Psoas muscle (tissue), 8 donors: ENCODE results near the gene NUP35. TPM values are rescaled to one million over a fixed set of nuclear protein-coding genes. Genes with fewer than 3 reads are reported as not detected.

ENCODE experiments used
- ATAC-seq, 4 donors: fragments of 200-7000 bp; cut with Tn5 transposase; one replicate each; pipeline ENCODE4 v1.9.1; 2020; ENCODE audit warnings: moderate library complexity in 3 of 4, mild to moderate bottlenecking in 2 of 4
- DNase-seq, 2 donors: peaks; one replicate each; pipeline ENCODE4 v3.0.0-alpha.2; 2020
- H3K27ac ChIP-seq: fragments of 200-600 bp; one replicate; pipeline ENCODE4 v1.8.0; 2022
- H3K27me3 ChIP-seq, 3 donors: fragments of 200-600 bp in 1 of 3; one replicate each; pipeline versions ENCODE4 v1.6.1 to v1.8.0; 2013 to 2022; ENCODE audit warnings: low read length in 2 of 3, mild to moderate bottlenecking in 2 of 3, moderate library complexity in 1 of 3; ENCODE audit not compliant: insufficient read depth in 3 of 3
- H3K36me3 ChIP-seq, 2 donors: fragments of 200-600 bp in 1 of 2; one replicate each; pipeline versions ENCODE4 v1.6.1 to v1.8.0; 2013 to 2022; ENCODE audit warnings: low read depth in 1 of 2, mild to moderate bottlenecking in 1 of 2, moderate library complexity in 1 of 2; ENCODE audit not compliant: insufficient read depth in 1 of 2
- H3K4me1 ChIP-seq: fragments of 200-600 bp; one replicate; pipeline ENCODE4 v1.8.0; 2022
- H3K4me3 ChIP-seq: fragments of 200-600 bp; one replicate; pipeline ENCODE4 v1.8.0; 2022; ENCODE audit warnings: mild to moderate bottlenecking
- H3K9me3 ChIP-seq: fragments of 200-600 bp; one replicate; pipeline ENCODE4 v1.8.0; 2022
- WGBS, 3 donors: extraction: QIAGEN DNeasy Blood & Tissue Kit; methylation state at CpG; one replicate each; pipeline versions ENCODE4 v1.1.6 to v1.1.7; 2013; 5-methylcytosine and 5-hydroxymethylcytosine counted together
- intact Hi-C, 2 donors: fragments of 100-400 bp; cut with DNase I; formaldehyde crosslinking; loops; one replicate each; pipeline versions ENCODE4 v1.11.0 to v1.14.2; 2022
- long read RNA-seq, 2 donors: library from polyadenylated mRNA; unstranded; transcript quantifications; one replicate each; pipeline ENCODE4 v2.0.0, GENCODE V29; 2021
- polyA plus RNA-seq, 3 donors: library from polyadenylated mRNA; stranded (reverse); fragments of 200-250 nt; gene quantifications; one replicate each; pipeline ENCODE4 v1.2.3, GENCODE V29; 2013
- total RNA-seq, 4 donors: library from RNA; stranded (reverse); fragmentation: NEBNext Ultra II Directional in 2 of 4; extraction: Animal tissue kit (Norgen Biotek cat#: 25700) in 2 of 4; gene quantifications; one replicate each; pipeline versions ENCODE4 v1.2.1 to v1.2.4, GENCODE V29; 2021 to 2023
- TF ChIP-seq, protein P1 (sequence below): fragments of 200-600 bp; IDR thresholded peaks from one replicate; pipeline ENCODE4 v1.8.0; 2022; ENCODE audit warnings: antibody characterized with exemption
- donor health status: healthy with polysubstance abuse.
- donor health status: DM: no; HTN: no; CAD: no; lungs with moderate emphysema.
- donor health status: Bipolar disorder and iron deficiency.
- donor health status: healthy.
- donor health status: DM: yes; HTN: yes; CAD: no.
- donor health status: DM: no; HTN: no; CAD: no.
- donor health status: DM: no; HTN: no; CAD: no.
- donor health status: DM: yes; HTN: yes; CAD: no.

Gene NUP35
- total RNA-seq (1 to 10 TPM; 5.1 to 9.0 (median 6.9) TPM), polyA plus RNA-seq (10 to 100 TPM in 1 of 3 donors, 1 to 10 TPM in 2; 8.3 to 11.9 (median 9.0) TPM)
- long read RNA-seq, donor 1, transcript NUP35-201 (9 exons, 1,633 nt), result major isoform, 9 of 10 reads
- long read RNA-seq, donor 1, partial matches to known transcripts, result 0 of 10 reads
- long read RNA-seq, donor 1, other reads (novel, unspliced or antisense), result 1 of 10 reads
- long read RNA-seq, donor 2, transcript NUP35-201 (9 exons, 1,633 nt), result major isoform, 9 of 9 reads
- long read RNA-seq, donor 2, partial matches to known transcripts, result 0 of 9 reads
- long read RNA-seq, donor 2, other reads (novel, unspliced or antisense), result 0 of 9 reads

DNA sequence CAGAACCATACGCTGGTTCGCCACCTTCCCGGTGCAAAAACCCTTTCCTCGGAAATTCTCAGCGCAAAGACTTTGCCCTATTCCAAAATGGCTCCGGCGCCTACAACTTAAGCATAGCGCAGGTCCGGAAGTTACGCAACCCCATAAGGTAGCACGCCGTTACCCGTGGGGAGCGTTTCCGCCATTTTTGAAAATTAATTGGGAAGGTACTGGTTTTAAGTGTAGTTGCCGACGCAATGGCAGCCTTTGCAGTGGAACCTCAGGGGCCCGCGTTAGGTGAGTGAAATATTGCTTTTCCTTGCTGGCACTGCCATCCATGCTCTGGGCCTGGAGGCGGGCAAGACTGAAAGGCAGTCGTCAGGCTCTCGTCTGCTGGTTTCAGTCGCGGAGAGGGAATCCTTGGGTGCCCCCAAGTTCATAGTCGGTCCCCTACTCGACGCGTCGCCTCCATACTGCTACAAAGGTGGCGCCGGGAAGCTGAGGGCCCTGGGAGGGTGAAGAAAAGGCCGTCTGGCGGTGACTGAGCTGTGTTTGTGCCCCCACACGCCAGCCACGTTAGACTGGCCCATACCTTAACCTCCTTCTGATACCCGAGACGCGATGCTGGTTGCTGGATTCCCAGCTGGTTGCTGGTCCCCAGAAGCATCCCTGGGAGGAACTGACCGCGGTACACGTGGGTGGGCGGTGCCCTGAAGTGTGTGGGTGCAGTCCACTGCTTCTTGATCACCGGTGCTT, at the start of gene NUP35:
TSS of gene NUP35 (plus strand) at position 222 of the 735 bp plus-strand sequence. CDS start at position 237, 15 bp downstream.
- peak within 1 kb of the TSS; percentile 87 for H3K27ac ChIP-seq
- DNase-seq (peak; percentile 76 to 86), ATAC-seq (peak; percentile 95 to 99 (median 98))
- intact Hi-C loops, result loop anchor here in 1 of 2 donors (5.0 kb wide), 1 partner anchor 42 kb away; no protein-coding TSS in a partner anchor
- no peaks in the 10 kb centered on the region for H3K9me3 ChIP-seq
- peaks cover 0 to 9% of the 10 kb centered on the region in 2 donors for H3K36me3 ChIP-seq
- TF ChIP-seq, protein P1, sequence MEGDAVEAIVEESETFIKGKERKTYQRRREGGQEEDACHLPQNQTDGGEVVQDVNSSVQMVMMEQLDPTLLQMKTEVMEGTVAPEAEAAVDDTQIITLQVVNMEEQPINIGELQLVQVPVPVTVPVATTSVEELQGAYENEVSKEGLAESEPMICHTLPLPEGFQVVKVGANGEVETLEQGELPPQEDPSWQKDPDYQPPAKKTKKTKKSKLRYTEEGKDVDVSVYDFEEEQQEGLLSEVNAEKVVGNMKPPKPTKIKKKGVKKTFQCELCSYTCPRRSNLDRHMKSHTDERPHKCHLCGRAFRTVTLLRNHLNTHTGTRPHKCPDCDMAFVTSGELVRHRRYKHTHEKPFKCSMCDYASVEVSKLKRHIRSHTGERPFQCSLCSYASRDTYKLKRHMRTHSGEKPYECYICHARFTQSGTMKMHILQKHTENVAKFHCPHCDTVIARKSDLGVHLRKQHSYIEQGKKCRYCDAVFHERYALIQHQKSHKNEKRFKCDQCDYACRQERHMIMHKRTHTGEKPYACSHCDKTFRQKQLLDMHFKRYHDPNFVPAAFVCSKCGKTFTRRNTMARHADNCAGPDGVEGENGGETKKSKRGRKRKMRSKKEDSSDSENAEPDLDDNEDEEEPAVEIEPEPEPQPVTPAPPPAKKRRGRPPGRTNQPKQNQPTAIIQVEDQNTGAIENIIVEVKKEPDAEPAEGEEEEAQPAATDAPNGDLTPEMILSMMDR, result no peak
- WGBS, 3 donors, result 0 to 1% (median 1%) methylated on average over 43 of the region's 43 CpGs
- no peaks in the 10 kb centered on the region for H3K27me3 ChIP-seq
- peak within 1 kb of the TSS; percentile 93 for H3K4me3 ChIP-seq
- peaks cover 13% of the 10 kb centered on the region for H3K4me1 ChIP-seq

GRCh38 chr2:183078163-183078463, 46.1 kb upstream of the NUP35 start:
- Histone ChIP-seq H3K9me3 (no peaks in the 10 kb centered on the region), H3K27ac (peak overlapping the region; percentile 80), H3K36me3 (no peaks in the 10 kb centered on the region), H3K4me1 (peaks cover 7% of the 10 kb centered on the region), H3K27me3 (no peaks in the 10 kb centered on the region), H3K4me3 (peak overlapping the region; percentile 70)
- WGBS, 3 donors, result 3 to 8% (median 5%) methylated on average over 8 of the region's 8 CpGs
- intact Hi-C loops, result loop anchor here in 1 of 2 donors (5.0 kb wide), 1 partner anchor 41 kb away; the partner anchor contains the start of gene NCKAP1
- TF ChIP-seq, protein P1, result no peak
- DNase-seq, result peak in 1 of 2 donors; percentile 63
- ATAC-seq, result no peak

- peak; percentile 71 to 79 for DNase-seq
- no peaks in the 10 kb centered on the region for H3K9me3 ChIP-seq
- no peaks in the 10 kb centered on the region for H3K36me3 ChIP-seq
- H3K4me1 ChIP-seq, result peaks cover 7% of the 10 kb centered on the region
- no peaks in the 10 kb centered on the region for H3K27me3 ChIP-seq
- ATAC-seq, result peak; percentile 94 to 98 (median 96)
- peak within 1 kb of the TSS; percentile 80 for H3K27ac ChIP-seq
- peak within 1 kb of the TSS; percentile 70 for H3K4me3 ChIP-seq
- TF ChIP-seq, protein P1, result no peak
- intact Hi-C loops, result loop anchor here in 1 of 2 donors (5.0 kb wide), 1 partner anchor 41 kb away; the partner anchor contains the start of gene NCKAP1
- 0 to 1% (median 0%) methylated on average over 20 of the region's 20 CpGs for WGBS, 3 donors
These were observed 45.6 kb upstream of the NUP35 start, which contains the start of gene DUSP19 for GRCh38 chr2:183078464-183079138. TSS of gene DUSP19 (plus strand) at chr2:183078747. CDS start at chr2:183078934, 187 bp downstream.

DNA sequence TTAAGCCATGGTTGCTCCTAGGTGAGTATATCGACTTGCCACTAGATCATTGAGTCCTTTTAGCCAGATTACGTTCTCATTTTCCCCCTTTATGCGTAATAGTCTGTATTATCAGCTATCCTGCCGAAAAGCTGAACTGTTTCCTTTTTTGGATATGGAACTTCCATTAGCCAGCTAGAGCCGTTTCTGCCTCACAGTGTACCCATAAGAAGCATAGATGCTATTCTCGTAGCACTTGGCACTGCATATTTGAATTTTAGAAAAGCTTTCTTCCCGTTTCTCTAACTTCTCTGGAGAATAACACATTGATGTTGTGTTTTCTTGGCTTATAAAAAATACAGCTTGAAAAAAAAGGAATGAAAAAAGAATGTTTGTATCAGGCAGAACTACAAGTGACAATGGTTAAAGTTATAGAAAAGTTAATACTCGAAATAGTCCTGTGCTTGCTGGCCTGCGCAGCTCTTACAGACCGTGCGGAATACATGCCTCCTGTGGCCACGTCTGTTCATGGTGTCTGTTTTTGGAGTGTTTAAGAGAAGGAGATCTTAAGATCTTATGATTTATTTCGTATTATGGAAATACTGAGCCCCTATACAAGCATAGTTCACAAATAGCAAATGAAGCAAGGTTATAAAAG, 45.0 kb upstream of the NUP35 start:
- peak overlapping the region; percentile 80 for H3K27ac ChIP-seq
- 11 to 15% (median 11%) methylated on average over 13 of the region's 13 CpGs for WGBS, 3 donors
- intact Hi-C loops, result loop anchor here in 1 of 2 donors (5.0 kb wide), 1 partner anchor 42 kb away; the partner anchor contains the start of gene NCKAP1
- DNase-seq (no peak), ATAC-seq (peak; percentile 47 to 71 (median 53))
- peaks cover 7% of the 10 kb centered on the region for H3K4me1 ChIP-seq
- H3K4me3 ChIP-seq, result peak overlapping the region; percentile 70
- TF ChIP-seq, protein P1, result no peak
- no peaks in the 10 kb centered on the region for H3K36me3 ChIP-seq
- H3K27me3 ChIP-seq, result no peaks in the 10 kb centered on the region
- H3K9me3 ChIP-seq, result no peaks in the 10 kb centered on the region
